Upper lobe of left lung (tissue), 6 donors: ENCODE measurements around the gene CLTCL1. TPM values are rescaled to one million over a fixed set of nuclear protein-coding genes. Genes with fewer than 3 reads are reported as not detected.
"Not testable (repeated sequence)": the region's sequence is repeated elsewhere in the genome, so short reads cannot be mapped to it uniquely, and the experiment has no call there.

ENCODE experiments used
- ATAC-seq, 2 donors: fragments of 200-7000 bp; cut with Tn5 transposase; one replicate each; pipeline ENCODE4 v1.9.1; 2022; ENCODE audit warnings: mild to moderate bottlenecking in 2 of 2, moderate library complexity in 2 of 2; ENCODE audit not compliant: low FRiP score in 2 of 2
- DNase-seq, 2 donors: peaks; one replicate each; pipeline ENCODE4 v3.0.0-alpha.2; 2019 to 2020
- H3K27ac ChIP-seq, 4 donors: fragments of 200-600 bp; sonication (generic); one replicate each; pipeline ENCODE4 v1.5.1; 2016 to 2019
- H3K27me3 ChIP-seq, 4 donors: fragments of 200-600 bp; sonication (generic); one replicate each; pipeline ENCODE4 v1.5.1; 2017 to 2019
- H3K36me3 ChIP-seq, 4 donors: fragments of 200-600 bp; sonication (generic); one replicate each; pipeline ENCODE4 v1.5.1; 2016 to 2019
- H3K4me1 ChIP-seq, 4 donors: fragments of 200-600 bp; sonication (generic); one replicate each; pipeline ENCODE4 v1.5.1; 2018 to 2019
- H3K4me3 ChIP-seq, 4 donors: fragments of 200-600 bp; sonication (generic); one replicate each; pipeline ENCODE4 v1.5.1; 2017 to 2019; ENCODE audit warnings: mild to moderate bottlenecking in 2 of 4, moderate library complexity in 1 of 4
- H3K9me3 ChIP-seq, 4 donors: fragments of 200-600 bp; sonication (generic); one replicate each; pipeline ENCODE4 v1.5.1; 2018 to 2019
- EP300 ChIP-seq, 4 donors: sonication (generic); formaldehyde crosslinking; IDR thresholded peaks; one replicate each; pipeline ENCODE4 v1.5.1; 2017; ENCODE audit warnings: antibody characterized with exemption in 4 of 4, control low read depth in 2 of 4
- POLR2A ChIP-seq, 4 donors: fragments of 450-650 bp; IDR thresholded peaks; one replicate each; pipeline ENCODE4 v1.5.1; 2016 to 2017; ENCODE audit warnings: antibody characterized with exemption in 4 of 4, mild to moderate bottlenecking in 2 of 4
- POLR2AphosphoS5 ChIP-seq, 2 donors: sonication (generic); formaldehyde crosslinking; IDR thresholded peaks; one replicate each; pipeline ENCODE4 v1.5.1; 2017; ENCODE audit warnings: antibody characterized with exemption in 2 of 2
- WGBS, 2 donors: methylation state at CpG; one replicate each; pipeline ENCODE4 v1.1.5; 2017 to 2018; 5-methylcytosine and 5-hydroxymethylcytosine counted together
- total RNA-seq, 6 donors: library from RNA; depleted of rRNA in 4 of 6; stranded (reverse); fragments of >200 nt in 4 of 6; gene quantifications; one replicate each; pipeline versions ENCODE4 v1.1.0 to v1.2.1, GENCODE V29; 2016 to 2021
- TF ChIP-seq, protein P1 (sequence below), 6 experiments: fragments of 450-650 bp in 4 of 6; fragments of 200-600 bp in 2 of 6; sonication (generic) in 2 of 6; IDR thresholded peaks; one replicate each; pipeline ENCODE4 v1.5.1; 2016 to 2019; ENCODE audit warnings: antibody characterized with exemption in 6 of 6
- donor health status: DM: no; HTN: no; CAD: no; lungs with moderate emphysema.
- donor health status: DM: no; HTN: yes; CAD: no; lungs with severe emphysema.

Gene CLTCL1
- total RNA-seq, 6 donors from 2014 or later, result 3.0 to 14.7 (median 6.0) TPM

- DNase-seq, result no peak
- Histone ChIP-seq H3K4me3 (no peak overlapping the region), H3K9me3 (no peaks in the 10 kb centered on the region), H3K4me1 (peaks cover 15 to 25% (median 19%) of the 10 kb centered on the region in 4 donors), H3K27ac (no peak overlapping the region), H3K27me3 (no peaks in the 10 kb centered on the region), H3K36me3 (no peaks in the 10 kb centered on the region)
- TF ChIP-seq EP300 (IDR thresholded peaks at IDR 0.05) (no peak), POLR2A (IDR thresholded peaks at IDR 0.05) (no peak), POLR2AphosphoS5 (IDR thresholded peaks at IDR 0.05) (no peak)
- TF ChIP-seq, protein P1, sequence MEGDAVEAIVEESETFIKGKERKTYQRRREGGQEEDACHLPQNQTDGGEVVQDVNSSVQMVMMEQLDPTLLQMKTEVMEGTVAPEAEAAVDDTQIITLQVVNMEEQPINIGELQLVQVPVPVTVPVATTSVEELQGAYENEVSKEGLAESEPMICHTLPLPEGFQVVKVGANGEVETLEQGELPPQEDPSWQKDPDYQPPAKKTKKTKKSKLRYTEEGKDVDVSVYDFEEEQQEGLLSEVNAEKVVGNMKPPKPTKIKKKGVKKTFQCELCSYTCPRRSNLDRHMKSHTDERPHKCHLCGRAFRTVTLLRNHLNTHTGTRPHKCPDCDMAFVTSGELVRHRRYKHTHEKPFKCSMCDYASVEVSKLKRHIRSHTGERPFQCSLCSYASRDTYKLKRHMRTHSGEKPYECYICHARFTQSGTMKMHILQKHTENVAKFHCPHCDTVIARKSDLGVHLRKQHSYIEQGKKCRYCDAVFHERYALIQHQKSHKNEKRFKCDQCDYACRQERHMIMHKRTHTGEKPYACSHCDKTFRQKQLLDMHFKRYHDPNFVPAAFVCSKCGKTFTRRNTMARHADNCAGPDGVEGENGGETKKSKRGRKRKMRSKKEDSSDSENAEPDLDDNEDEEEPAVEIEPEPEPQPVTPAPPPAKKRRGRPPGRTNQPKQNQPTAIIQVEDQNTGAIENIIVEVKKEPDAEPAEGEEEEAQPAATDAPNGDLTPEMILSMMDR (IDR thresholded peaks at IDR 0.05), result no peak
- 68 to 76% methylated on average over 4 to 5 of the region's 5 CpGs for WGBS, 2 donors
- no peak for ATAC-seq
These were observed 1.9 kb downstream of the CLTCL1 start for GRCh38 chr22:19289475-19290161.

DNA sequence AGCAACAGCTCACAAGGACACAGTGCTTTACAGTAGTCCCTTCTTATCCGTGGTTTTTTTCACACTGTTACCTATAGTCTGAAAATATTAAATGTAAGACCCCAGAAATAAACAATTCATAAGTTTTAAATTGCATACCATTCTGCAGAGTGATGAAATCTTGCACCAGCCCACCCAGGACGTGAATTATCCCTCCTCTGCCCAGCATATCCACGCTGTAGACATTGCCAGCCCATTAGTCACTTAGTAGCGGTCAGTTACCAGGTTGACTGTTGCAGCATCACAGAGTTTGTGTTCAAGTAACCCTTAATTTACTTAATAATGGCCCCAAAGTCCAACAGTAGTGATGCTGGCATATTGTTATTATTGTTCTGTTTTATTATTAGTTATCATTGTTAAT is 3.6 kb downstream of the CLTCL1 start:
- WGBS, 2 donors, result 73 to 86% methylated on average over 4 of the region's 4 CpGs

DNA sequence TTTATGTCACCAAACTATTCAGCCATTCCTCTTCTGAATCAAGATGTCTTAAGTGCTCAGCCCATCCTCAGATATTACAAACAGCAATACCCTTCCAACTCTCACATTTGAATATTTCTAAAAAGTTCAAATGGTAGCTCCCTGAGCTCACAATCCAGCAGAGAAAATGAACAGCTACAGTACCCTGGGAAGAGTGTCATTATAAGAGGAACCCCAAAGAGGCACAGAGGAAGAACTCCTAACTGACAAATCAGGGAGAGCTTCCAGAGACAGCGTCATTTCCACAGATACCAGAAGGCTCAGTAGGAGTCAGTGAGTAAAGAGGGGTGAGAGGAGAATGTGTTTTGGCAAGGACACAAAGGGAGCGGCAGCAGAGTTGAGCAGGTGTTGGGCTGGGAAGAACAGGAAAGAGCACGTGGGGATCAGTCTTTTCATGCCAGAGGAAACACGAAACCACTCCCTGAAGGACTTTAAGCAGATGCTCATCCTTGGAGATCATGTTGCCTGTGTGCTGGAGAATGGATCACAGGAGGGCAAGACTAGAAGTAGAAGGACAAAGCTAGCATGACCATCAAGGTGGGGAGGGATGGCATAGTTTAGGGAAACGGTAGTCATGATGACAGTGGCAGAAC is 4.3 kb downstream of the CLTCL1 start:
- no peaks in the 10 kb centered on the region for H3K9me3 ChIP-seq
- no peak for ATAC-seq

More for the DNA sequence above, 3.6 kb downstream of the CLTCL1 start:
- Histone ChIP-seq H3K9me3 (no peaks in the 10 kb centered on the region), H3K27me3 (no peaks in the 10 kb centered on the region), H3K27ac (no peak overlapping the region), H3K4me1 (peaks cover 15 to 23% (median 19%) of the 10 kb centered on the region in 4 donors), H3K4me3 (no peak overlapping the region), H3K36me3 (no peaks in the 10 kb centered on the region)
- TF ChIP-seq EP300 (IDR thresholded peaks at IDR 0.05), result no peak
- TF ChIP-seq, protein P1 (IDR thresholded peaks at IDR 0.05), result no peak
- no peak for TF ChIP-seq POLR2AphosphoS5 (IDR thresholded peaks at IDR 0.05)
- no peak for TF ChIP-seq POLR2A (IDR thresholded peaks at IDR 0.05)
- ATAC-seq (no peak), DNase-seq (no peak)

GRCh38 chr22:19285831-19286230 is 5.7 kb downstream of the CLTCL1 start:
- H3K27me3 ChIP-seq, result no peaks in the 10 kb centered on the region
- ATAC-seq (no peak), DNase-seq (no peak)
- TF ChIP-seq EP300 (IDR thresholded peaks at IDR 0.05) (no peak), POLR2AphosphoS5 (IDR thresholded peaks at IDR 0.05) (no peak)
- TF ChIP-seq, protein P1 (IDR thresholded peaks at IDR 0.05), result no peak
- no peak overlapping the region for H3K4me3 ChIP-seq
- H3K4me1 ChIP-seq, result peaks cover 7 to 12% (median 8%) of the 10 kb centered on the region in 4 donors
- H3K9me3 ChIP-seq, result no peaks in the 10 kb centered on the region
- peak overlapping the region in 1 of 4 donors; percentile 34 for H3K27ac ChIP-seq
- H3K36me3 ChIP-seq, result no peaks in the 10 kb centered on the region
- WGBS, 2 donors, result 46 to 63% methylated on average over 1 of the region's 1 CpG

More for the DNA sequence above, 4.3 kb downstream of the CLTCL1 start:
- Histone ChIP-seq H3K4me3 (no peak overlapping the region), H3K27me3 (no peaks in the 10 kb centered on the region), H3K36me3 (no peaks in the 10 kb centered on the region), H3K4me1 (peaks cover 11 to 16% (median 13%) of the 10 kb centered on the region in 4 donors), H3K27ac (no peak overlapping the region)
- TF ChIP-seq POLR2A (IDR thresholded peaks at IDR 0.05) (no peak), POLR2AphosphoS5 (IDR thresholded peaks at IDR 0.05) (no peak)
- DNase-seq, result no peak
- WGBS, 2 donors, result 63 to 65% methylated on average over 5 of the region's 5 CpGs

- 96% methylated on average over 10 of the region's 10 CpGs for WGBS, 2 donors
- DNase-seq, H3K27me3 ChIP-seq, H3K4me3 ChIP-seq, H3K36me3 ChIP-seq, H3K4me1 ChIP-seq, H3K9me3 ChIP-seq, ATAC-seq, H3K27ac ChIP-seq: not testable (repeated sequence)
These were observed 12.4 kb downstream of the CLTCL1 start for GRCh38 chr22:19279143-19279542.
